ENCODE data around the gene PAPPA2.

PAPPA2 gene

GRCh38 chr1:176869577-176869976, 406.6 kb downstream of the PAPPA2 start:
- DNase-seq, result no peak

DNA sequence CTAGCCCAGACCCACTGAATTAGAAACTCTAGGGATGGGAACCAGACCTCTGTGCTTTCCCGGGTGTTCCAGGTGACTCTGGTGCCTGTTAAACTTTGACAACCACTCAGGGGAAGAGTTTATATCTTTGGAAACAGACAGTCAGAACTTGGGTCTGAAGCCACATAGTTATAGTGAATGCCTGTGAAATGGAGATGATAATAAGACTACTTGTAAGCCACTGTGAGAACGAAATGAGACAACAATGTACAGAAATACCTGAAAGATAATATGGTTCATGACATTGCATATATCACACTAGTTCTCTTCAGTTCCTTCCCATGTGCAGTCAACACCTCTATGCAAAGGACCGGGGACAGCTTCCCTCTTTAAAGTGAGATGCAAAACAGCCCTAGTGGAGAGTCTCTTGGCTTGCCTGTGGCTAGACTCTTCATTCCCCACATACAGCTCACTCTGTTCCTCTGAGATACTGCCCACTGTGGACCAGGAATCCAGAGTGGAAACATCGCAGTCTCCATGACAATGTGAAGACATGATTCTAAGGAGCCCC, 414.1 kb downstream of the PAPPA2 start:
- DNase-seq, result no peak

- DNase-seq, result no peak
Measured at GRCh38 chr1:176877557-176877956, 414.6 kb downstream of the PAPPA2 start.

- no peak for DNase-seq
Measured at GRCh38 chr1:176878750-176879536, 416.0 kb downstream of the PAPPA2 start.

DNA sequence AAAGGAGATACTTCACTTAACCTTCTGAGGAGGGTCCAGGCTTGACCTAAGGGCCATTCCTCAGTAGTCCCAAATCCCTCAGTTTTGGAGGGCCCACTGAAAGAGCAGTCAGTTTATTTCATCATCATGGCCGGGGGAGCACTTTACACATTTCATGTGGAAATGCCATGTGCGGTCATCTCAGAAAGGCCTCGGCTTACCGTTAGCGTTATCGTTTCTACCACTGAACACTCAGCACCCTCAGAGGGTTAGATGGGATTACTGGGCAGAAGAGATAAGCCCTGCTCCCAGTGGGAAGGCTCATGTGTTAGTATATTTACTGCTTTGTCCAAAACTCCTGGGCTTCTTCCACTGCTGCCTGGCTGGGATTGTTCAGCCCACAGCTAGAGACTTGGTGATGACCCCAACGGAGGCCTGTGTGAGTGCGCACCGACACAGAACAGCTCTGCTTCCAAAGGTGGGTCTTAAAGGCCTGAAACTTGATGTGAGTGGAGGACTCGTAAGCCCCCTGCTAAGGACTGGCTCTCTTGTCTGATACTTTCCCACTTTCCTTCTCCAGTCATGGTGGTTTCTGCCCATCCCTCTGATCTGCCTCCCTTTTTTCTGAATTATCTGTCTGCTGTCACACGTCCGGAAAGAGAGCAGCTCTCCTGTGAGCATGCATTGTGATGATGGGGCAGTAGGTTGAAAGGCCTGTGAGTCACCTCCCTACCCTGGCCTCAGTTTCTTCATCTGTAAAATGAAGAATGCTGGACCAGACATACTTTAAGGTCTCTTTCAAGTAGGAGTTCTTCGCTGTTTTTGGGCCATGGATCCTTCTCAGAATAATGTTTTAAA, 417.0 kb downstream of the PAPPA2 start:
- DNase-seq, result no peak

- no peak for DNase-seq
Measured at GRCh38 chr1:176880955-176881595, 418.1 kb downstream of the PAPPA2 start.

DNA sequence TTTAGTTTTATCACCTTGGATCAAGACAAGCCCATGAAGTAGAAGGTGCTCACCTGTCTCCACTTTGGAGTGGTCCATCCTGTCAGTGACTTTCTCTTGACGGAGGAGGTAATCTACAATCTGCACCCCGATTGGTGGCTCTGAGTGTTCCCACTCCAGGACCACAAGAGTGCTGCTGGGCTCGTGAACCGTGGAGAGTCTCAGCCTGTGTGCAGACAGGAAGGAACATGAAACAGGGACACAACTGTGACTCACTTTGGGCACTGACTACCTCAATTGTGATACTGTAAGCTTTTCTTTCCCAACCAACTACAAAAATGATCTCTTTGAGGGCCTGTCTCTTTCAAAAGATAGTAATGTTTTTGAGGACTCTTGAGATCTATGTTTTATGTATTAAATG, 421.3 kb downstream of the PAPPA2 start:
- DNase-seq, result no peak

- no peak for DNase-seq
Measured at GRCh38 chr1:176884911-176885310, 421.9 kb downstream of the PAPPA2 start.

DNA sequence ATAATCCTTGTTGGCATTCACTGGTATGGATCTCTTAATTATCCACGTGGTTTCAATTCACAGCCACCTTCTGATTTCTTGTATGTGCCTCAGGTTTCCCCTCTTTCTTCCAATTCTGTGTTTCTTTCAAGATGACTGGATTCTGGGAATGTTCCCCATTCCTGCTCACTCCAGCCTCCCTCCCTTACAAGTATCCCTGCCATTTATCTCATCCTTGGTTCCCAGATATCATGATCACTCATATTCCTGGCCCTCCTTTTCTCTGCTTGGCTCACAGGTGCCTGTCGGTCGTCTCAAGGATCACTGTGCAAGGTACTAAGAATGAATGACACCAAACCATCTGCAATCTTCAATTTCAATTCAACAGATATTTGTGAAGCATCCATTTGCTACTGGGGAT, 422.4 kb downstream of the PAPPA2 start:
- DNase-seq, result no peak

- no peak for DNase-seq
Measured at GRCh38 chr1:176885751-176886150, 422.8 kb downstream of the PAPPA2 start.

DNA sequence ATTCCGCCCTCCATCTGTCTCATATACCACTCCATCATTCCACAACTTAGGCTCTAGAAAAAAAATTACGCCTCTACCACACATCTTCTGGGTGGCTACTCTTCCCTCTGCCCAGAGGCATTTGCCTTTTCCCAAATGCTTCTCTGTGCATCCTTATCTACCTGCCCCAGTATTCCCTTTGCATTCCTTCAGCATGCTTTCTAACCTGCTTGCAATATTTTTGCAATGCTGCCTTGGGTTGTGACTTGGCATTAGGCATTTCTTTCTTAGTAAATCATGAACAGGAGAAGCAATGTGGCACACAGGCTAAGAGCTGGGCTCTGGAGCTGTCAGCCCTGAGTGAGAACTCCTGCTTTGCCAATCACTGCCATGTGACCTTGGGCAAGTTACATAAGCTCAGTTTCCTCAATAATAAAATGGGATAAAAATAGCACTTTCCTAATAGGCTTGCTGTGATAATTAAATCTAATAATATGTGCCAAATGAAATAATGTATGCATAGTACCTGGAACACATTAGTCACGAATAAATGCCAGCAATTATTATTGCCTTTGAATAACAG, 425.6 kb downstream of the PAPPA2 start:
- DNase-seq, result no peak

DNA sequence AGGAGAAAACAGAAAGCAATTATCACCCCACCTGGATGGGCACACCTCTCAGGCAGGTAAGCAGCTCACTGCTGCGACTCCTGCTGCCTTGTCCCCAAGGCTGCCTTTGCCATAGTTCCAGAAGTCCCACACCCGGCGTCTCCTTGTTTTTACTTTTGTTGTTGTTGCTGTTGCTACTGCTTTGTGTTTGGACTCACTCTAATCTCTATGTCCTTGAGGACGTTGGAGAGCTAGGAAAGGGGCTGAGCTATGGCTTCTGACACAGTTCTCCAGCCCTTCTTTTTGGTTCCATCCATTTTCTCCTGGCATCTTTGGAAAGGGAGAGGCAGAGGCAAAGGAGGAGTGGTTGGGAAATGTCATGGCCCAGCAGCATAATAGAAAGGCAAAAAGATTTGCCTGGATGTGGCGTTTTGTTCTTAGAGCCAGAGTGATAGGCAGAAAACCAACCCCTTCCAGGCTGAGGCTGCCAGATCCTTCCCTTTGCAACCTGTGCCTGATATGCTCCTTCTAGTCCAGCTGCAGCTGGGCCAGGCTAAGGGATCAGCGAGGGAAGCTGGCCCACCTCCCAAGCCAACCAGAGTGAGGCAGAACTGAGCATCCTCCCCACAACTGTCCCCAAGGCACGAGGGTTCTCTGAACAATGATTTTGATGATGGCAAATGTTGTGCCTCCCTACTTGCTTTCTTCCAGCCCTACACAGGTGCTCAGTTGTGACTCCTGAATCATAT, 430.8 kb downstream of the PAPPA2 start:
- DNase-seq, result no peak

GRCh38 chr1:176894450-176894849, 431.5 kb downstream of the PAPPA2 start:
- no peak for DNase-seq
